HCT116 (cell line): Measurements from ENCODE around the gene KIFAP3. TPM values are rescaled to one million over a fixed set of nuclear protein-coding genes. Genes with fewer than 3 reads are reported as not detected.

ENCODE experiments used
- ATAC-seq: fragments of 200-7000 bp; cut with Tn5 transposase; 2 replicates; pipeline ENCODE4 v1.9.1; 2020; ENCODE audit warnings: mild to moderate bottlenecking, moderate library complexity
- BruUV-seq: library from RNA; stranded (reverse); fragments of 400-500 nt; replicated peaks from 2 replicates; lab custom pipeline; 2021; lab: Mats Ljungman, UMichigan
- CTCF ChIA-PET: fragments of 300-600 bp; sonication (Branson Sonifier 250); formaldehyde crosslinking; loops from one replicate; lab custom pipeline; 2021; ENCODE audit warnings: antibody characterized with exemption; lab: Charles Lee
- POLR2A ChIA-PET: fragments of 300-600, 350-600 bp; sonication (Branson Sonifier 250); formaldehyde crosslinking; loops from one replicate; lab custom pipeline; 2021; ENCODE audit warnings: antibody characterized with exemption; lab: Charles Lee
- RAD21 ChIA-PET, 2 experiments: fragments of 300-600 bp; sonication (Branson Sonifier 250); formaldehyde crosslinking; loops; one replicate each; lab custom pipeline; 2023; ENCODE audit warnings: low total read pairs in 2 of 2; ENCODE audit not compliant: uncharacterized antibody in 2 of 2, unreplicated experiment in 2 of 2, low non-redundant PET in 1 of 2; lab: Charles Lee
- DNase-seq: peaks from one replicate; pipeline ENCODE4 v3.0.0-alpha.2; 2010; ENCODE audit warnings: low read depth, low spot score
- H2AFZ ChIP-seq: fragments of 200-600 bp; shearing (Covaris generic), sonication (generic); 2 replicates; pipeline ENCODE4 v1.6.1; 2017; ENCODE audit warnings: low read depth, mixed run types, mixed read lengths, antibody characterized with exemption, low read length; ENCODE audit not compliant: poor library complexity, severe bottlenecking
- H3K27ac ChIP-seq: 2 replicates; pipeline ENCODE4 v1.5.1; 2012; ENCODE audit warnings: low read depth, low read length
- H3K27me3 ChIP-seq: fragments of 200-600 bp; sonication (generic); 2 replicates; pipeline ENCODE4 v1.6.1; 2016; ENCODE audit warnings: mixed run types, low read length, mixed read lengths; ENCODE audit not compliant: insufficient read depth
- H3K36me3 ChIP-seq, 2 experiments: fragments of 200-500 bp in 1 of 2; fragments of 200-600 bp in 1 of 2; sonication (Bioruptor generic) in 1 of 2; sonication (generic) in 1 of 2; 2 replicates each; pipeline versions ENCODE4 v1.5.1 to v1.6.1; 2014 to 2016; ENCODE audit warnings: low read length in 2 of 2, inconsistent platforms in 1 of 2, mixed read lengths in 1 of 2, mixed run types in 1 of 2; ENCODE audit not compliant: insufficient read depth in 2 of 2, control insufficient read depth in 1 of 2
- H3K4me1 ChIP-seq, 2 experiments: fragments of 200-600 bp in 1 of 2; sonication (generic) in 1 of 2; 2 replicates each; pipeline versions ENCODE4 v1.5.1 to v1.6.1; 2012 to 2017; ENCODE audit warnings: low read length in 2 of 2, inconsistent platforms in 1 of 2, mild to moderate bottlenecking in 1 of 2, mixed read lengths in 1 of 2, mixed run types in 1 of 2, moderate library complexity in 1 of 2; ENCODE audit not compliant: insufficient read depth in 2 of 2, control insufficient read depth in 1 of 2
- H3K4me2 ChIP-seq: fragments of 200-600 bp; sonication (generic); 2 replicates; pipeline ENCODE4 v1.6.1; 2017; ENCODE audit warnings: mixed run types, low read length, mixed read lengths
- H3K4me3 ChIP-seq, 2 experiments: fragments of 200-600 bp in 1 of 2; sonication (generic) in 1 of 2; replicated peaks in 1 of 2; 2 replicates each; pipeline ENCODE4 v1.5.1; 2011 to 2016; ENCODE audit warnings: low read length in 2 of 2, control low read depth in 1 of 2, low read depth in 1 of 2, mild to moderate bottlenecking in 1 of 2, mixed read lengths in 1 of 2, mixed run types in 1 of 2
- H3K79me2 ChIP-seq: fragments of 200-600 bp; sonication (generic); 2 replicates; pipeline ENCODE4 v1.6.1; 2017; ENCODE audit warnings: mild to moderate bottlenecking, mixed run types, low read length, moderate library complexity, mixed read lengths; ENCODE audit not compliant: insufficient read depth
- H3K9ac ChIP-seq: fragments of 200-600 bp; sonication (generic); 2 replicates; pipeline ENCODE4 v1.6.1; 2016; ENCODE audit warnings: low read length, mixed read lengths
- H3K9me2 ChIP-seq: fragments of 200-600 bp; sonication (generic), shearing (Covaris generic); 2 replicates; pipeline ENCODE4 v1.6.1; 2017; ENCODE audit warnings: mixed run types, mild to moderate bottlenecking, moderate library complexity; ENCODE audit not compliant: insufficient read depth
- H3K9me3 ChIP-seq, 2 experiments: fragments of 200-500 bp in 1 of 2; fragments of 200-600 bp in 1 of 2; sonication (Bioruptor generic) in 1 of 2; sonication (generic) in 1 of 2; 2 replicates each; pipeline ENCODE4 v1.6.1; 2014 to 2017; ENCODE audit warnings: low read length in 2 of 2, mixed read lengths in 2 of 2, inconsistent platforms in 1 of 2, low read depth in 1 of 2, mild to moderate bottlenecking in 1 of 2, mixed run types in 1 of 2, moderate library complexity in 1 of 2; ENCODE audit not compliant: control insufficient read depth in 1 of 2, insufficient read depth in 1 of 2
- H4K20me1 ChIP-seq: fragments of 200-600 bp; sonication (generic), shearing (Covaris generic); 2 replicates; pipeline ENCODE4 v1.6.1; 2017; ENCODE audit warnings: mixed run types, mild to moderate bottlenecking, moderate library complexity; ENCODE audit not compliant: insufficient read depth
- CEBPB ChIP-seq: IDR thresholded peaks from 2 replicates; pipeline ENCODE4 v1.6.1; 2012; ENCODE audit warnings: low read depth
- EGR1 ChIP-seq: IDR thresholded peaks from 2 replicates; pipeline ENCODE4 v1.6.1; 2012; ENCODE audit warnings: low read depth
- ELF1 ChIP-seq: IDR thresholded peaks from 2 replicates; pipeline ENCODE4 v1.6.1; 2012; ENCODE audit warnings: low read depth, borderline replicate concordance
- EZH2 ChIP-seq: fragments of 200-600 bp; sonication (generic); IDR thresholded peaks from 2 replicates; pipeline ENCODE4 v1.6.1; 2017; ENCODE audit warnings: antibody characterized with exemption, mixed run types
- EZH2phosphoT487 ChIP-seq: fragments of 200-600 bp; IDR thresholded peaks from 2 replicates; pipeline ENCODE4 v1.6.1; 2018; ENCODE audit warnings: antibody characterized with exemption, borderline replicate concordance
- FOSL1 ChIP-seq: IDR thresholded peaks from 2 replicates; pipeline ENCODE4 v1.6.1; 2012; ENCODE audit warnings: low read depth
- JUND ChIP-seq: IDR thresholded peaks from 2 replicates; pipeline ENCODE4 v1.6.1; 2012
- POLR2AphosphoS5 ChIP-seq: IDR thresholded peaks from 2 replicates; pipeline ENCODE4 v1.6.1; 2011; ENCODE audit warnings: mild to moderate bottlenecking, low read depth, low read length, moderate library complexity
- SIN3A ChIP-seq: IDR thresholded peaks from 2 replicates; pipeline ENCODE4 v1.6.1; 2012; ENCODE audit warnings: low read depth
- SRF ChIP-seq: IDR thresholded peaks from 2 replicates; pipeline ENCODE4 v1.6.1; 2012; ENCODE audit warnings: low read depth
- TCF7L2 ChIP-seq: IDR thresholded peaks from 2 replicates; pipeline ENCODE4 v1.7.0; 2011; ENCODE audit warnings: borderline replicate concordance, inconsistent platforms; ENCODE audit not compliant: insufficient read depth, insufficient read length; ENCODE audit errors: extremely low read depth
- YY1 ChIP-seq: IDR thresholded peaks from 2 replicates; pipeline ENCODE4 v1.6.1; 2011; ENCODE audit warnings: low read length, low read depth, moderate library complexity, mild to moderate bottlenecking; ENCODE audit not compliant: insufficient replicate concordance; ENCODE audit errors: extremely low read depth
- ZNF274 ChIP-seq: fragments of 200-500 bp; sonication (Bioruptor generic); IDR thresholded peaks from 2 replicates; pipeline ENCODE4 v1.6.1; 2014; ENCODE audit warnings: mild to moderate bottlenecking, low read depth, low read length, inconsistent platforms
- intact Hi-C: fragments of 100-400 bp; cut with micrococcal nuclease; formaldehyde crosslinking; loops from 2 replicates; pipeline ENCODE4 v1.10.0; 2022
- total RNA-seq: library from RNA; stranded (reverse); gene quantifications from one replicate; pipeline ENCODE4 v1.2.1, GENCODE V29; 2021; ENCODE audit not compliant: unreplicated experiment
- TF ChIP-seq, protein P1 (sequence below): IDR thresholded peaks from 2 replicates; pipeline ENCODE4 v1.6.1; 2012
- TF ChIP-seq, protein P2 (sequence below), 3 experiments: fragments of 200-600 bp in 1 of 3; sonication (generic) in 1 of 3; IDR thresholded peaks in 2 of 3; conservative IDR thresholded peaks in 1 of 3; 2 replicates each; pipeline ENCODE4 v1.5.1; 2012 to 2017; ENCODE audit warnings: low read depth in 2 of 3, low read length in 2 of 3, antibody characterized with exemption in 1 of 3, borderline replicate concordance in 1 of 3, control low read depth in 1 of 3, mild to moderate bottlenecking in 1 of 3, mixed read lengths in 1 of 3, mixed run types in 1 of 3, moderate library complexity in 1 of 3; ENCODE audit not compliant: insufficient read depth in 1 of 3
- TF ChIP-seq, protein P3 (sequence below): IDR thresholded peaks from 2 replicates; pipeline ENCODE4 v1.6.1; 2012; ENCODE audit warnings: low read depth
- TF ChIP-seq, protein P4 (sequence below): IDR thresholded peaks from 2 replicates; pipeline ENCODE4 v1.6.1; 2011; ENCODE audit warnings: mild to moderate bottlenecking, low read length, moderate library complexity; ENCODE audit not compliant: insufficient replicate concordance; ENCODE audit errors: extremely low read depth
- TF ChIP-seq, protein P5 (sequence below): IDR thresholded peaks from 2 replicates; pipeline ENCODE4 v1.6.1; 2012

KIFAP3 gene
- total RNA-seq, 1 experiment from 2014 or later = 10.8 TPM

DNA sequence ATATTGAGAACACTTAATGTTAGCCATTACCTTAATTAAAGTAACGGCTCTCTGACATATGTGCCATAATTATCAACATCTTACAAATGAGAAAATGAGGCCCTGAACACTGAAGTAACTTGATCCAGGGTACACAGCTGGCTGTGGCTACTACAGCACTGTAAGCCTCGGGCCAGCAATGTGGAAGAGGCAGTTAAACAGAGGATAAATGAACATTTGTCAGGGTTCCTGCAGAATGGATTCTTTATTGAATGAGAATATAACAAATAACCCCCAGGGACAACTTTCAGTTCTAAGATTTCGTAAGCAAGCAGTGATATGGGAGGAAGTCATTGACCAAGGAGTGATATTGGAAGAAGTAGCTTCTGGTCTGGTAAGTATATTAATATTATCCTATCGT, 110.3 kb downstream of the KIFAP3 start:
- Histone ChIP-seq H3K79me2 (no peaks in the 10 kb centered on the region), H2AFZ (no peak overlapping the region), H3K36me3 (no peaks in the 10 kb centered on the region), H3K9me3 (no peaks in the 10 kb centered on the region), H3K9me2 (no peaks in the 10 kb centered on the region), H3K9ac (no peak overlapping the region), H4K20me1 (no peaks in the 10 kb centered on the region), H3K4me3 (no peak overlapping the region), H3K4me1 (no peaks in the 10 kb centered on the region), H3K27ac (no peak overlapping the region), H3K27me3 (no peaks in the 10 kb centered on the region), H3K4me2 (no peak overlapping the region)
- ChIA-PET POLR2A (no interaction called here), CTCF (no interaction called here), RAD21 (no interaction called here)
- TF ChIP-seq YY1 = no peak
- TF ChIP-seq FOSL1 = no peak
- TF ChIP-seq, protein P1, sequence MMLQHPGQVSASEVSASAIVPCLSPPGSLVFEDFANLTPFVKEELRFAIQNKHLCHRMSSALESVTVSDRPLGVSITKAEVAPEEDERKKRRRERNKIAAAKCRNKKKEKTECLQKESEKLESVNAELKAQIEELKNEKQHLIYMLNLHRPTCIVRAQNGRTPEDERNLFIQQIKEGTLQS = no peak
- no peak for TF ChIP-seq SRF
- TF ChIP-seq, protein P2, sequence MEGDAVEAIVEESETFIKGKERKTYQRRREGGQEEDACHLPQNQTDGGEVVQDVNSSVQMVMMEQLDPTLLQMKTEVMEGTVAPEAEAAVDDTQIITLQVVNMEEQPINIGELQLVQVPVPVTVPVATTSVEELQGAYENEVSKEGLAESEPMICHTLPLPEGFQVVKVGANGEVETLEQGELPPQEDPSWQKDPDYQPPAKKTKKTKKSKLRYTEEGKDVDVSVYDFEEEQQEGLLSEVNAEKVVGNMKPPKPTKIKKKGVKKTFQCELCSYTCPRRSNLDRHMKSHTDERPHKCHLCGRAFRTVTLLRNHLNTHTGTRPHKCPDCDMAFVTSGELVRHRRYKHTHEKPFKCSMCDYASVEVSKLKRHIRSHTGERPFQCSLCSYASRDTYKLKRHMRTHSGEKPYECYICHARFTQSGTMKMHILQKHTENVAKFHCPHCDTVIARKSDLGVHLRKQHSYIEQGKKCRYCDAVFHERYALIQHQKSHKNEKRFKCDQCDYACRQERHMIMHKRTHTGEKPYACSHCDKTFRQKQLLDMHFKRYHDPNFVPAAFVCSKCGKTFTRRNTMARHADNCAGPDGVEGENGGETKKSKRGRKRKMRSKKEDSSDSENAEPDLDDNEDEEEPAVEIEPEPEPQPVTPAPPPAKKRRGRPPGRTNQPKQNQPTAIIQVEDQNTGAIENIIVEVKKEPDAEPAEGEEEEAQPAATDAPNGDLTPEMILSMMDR (IDR thresholded peaks at IDR 0.05 in 2 of 3, conservative IDR thresholded peaks at IDR 0.05 in 1 of 3; ENCODE audit: borderline replicate concordance in 1 of 3, insufficient read depth in 1 of 3, low read depth in 2 of 3, low read length in 2 of 3) = no peak
- TF ChIP-seq, protein P3, sequence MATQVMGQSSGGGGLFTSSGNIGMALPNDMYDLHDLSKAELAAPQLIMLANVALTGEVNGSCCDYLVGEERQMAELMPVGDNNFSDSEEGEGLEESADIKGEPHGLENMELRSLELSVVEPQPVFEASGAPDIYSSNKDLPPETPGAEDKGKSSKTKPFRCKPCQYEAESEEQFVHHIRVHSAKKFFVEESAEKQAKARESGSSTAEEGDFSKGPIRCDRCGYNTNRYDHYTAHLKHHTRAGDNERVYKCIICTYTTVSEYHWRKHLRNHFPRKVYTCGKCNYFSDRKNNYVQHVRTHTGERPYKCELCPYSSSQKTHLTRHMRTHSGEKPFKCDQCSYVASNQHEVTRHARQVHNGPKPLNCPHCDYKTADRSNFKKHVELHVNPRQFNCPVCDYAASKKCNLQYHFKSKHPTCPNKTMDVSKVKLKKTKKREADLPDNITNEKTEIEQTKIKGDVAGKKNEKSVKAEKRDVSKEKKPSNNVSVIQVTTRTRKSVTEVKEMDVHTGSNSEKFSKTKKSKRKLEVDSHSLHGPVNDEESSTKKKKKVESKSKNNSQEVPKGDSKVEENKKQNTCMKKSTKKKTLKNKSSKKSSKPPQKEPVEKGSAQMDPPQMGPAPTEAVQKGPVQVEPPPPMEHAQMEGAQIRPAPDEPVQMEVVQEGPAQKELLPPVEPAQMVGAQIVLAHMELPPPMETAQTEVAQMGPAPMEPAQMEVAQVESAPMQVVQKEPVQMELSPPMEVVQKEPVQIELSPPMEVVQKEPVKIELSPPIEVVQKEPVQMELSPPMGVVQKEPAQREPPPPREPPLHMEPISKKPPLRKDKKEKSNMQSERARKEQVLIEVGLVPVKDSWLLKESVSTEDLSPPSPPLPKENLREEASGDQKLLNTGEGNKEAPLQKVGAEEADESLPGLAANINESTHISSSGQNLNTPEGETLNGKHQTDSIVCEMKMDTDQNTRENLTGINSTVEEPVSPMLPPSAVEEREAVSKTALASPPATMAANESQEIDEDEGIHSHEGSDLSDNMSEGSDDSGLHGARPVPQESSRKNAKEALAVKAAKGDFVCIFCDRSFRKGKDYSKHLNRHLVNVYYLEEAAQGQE = no peak
- no peak for TF ChIP-seq EGR1
- no peak for TF ChIP-seq POLR2AphosphoS5
- no peak for TF ChIP-seq JUND
- TF ChIP-seq TCF7L2 = no peak
- TF ChIP-seq EZH2phosphoT487 = no peak
- no peak for TF ChIP-seq ZNF274
- no peak for TF ChIP-seq ELF1
- no peak for TF ChIP-seq EZH2
- no peak for TF ChIP-seq CEBPB
- TF ChIP-seq, protein P4, sequence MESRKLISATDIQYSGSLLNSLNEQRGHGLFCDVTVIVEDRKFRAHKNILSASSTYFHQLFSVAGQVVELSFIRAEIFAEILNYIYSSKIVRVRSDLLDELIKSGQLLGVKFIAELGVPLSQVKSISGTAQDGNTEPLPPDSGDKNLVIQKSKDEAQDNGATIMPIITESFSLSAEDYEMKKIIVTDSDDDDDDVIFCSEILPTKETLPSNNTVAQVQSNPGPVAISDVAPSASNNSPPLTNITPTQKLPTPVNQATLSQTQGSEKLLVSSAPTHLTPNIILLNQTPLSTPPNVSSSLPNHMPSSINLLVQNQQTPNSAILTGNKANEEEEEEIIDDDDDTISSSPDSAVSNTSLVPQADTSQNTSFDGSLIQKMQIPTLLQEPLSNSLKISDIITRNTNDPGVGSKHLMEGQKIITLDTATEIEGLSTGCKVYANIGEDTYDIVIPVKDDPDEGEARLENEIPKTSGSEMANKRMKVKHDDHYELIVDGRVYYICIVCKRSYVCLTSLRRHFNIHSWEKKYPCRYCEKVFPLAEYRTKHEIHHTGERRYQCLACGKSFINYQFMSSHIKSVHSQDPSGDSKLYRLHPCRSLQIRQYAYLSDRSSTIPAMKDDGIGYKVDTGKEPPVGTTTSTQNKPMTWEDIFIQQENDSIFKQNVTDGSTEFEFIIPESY = no peak
- no peak for TF ChIP-seq SIN3A
- TF ChIP-seq, protein P5, sequence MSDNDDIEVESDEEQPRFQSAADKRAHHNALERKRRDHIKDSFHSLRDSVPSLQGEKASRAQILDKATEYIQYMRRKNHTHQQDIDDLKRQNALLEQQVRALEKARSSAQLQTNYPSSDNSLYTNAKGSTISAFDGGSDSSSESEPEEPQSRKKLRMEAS = no peak
- ATAC-seq (no peak), DNase-seq (no peak)
- no TSS peak for BruUV-seq
- intact Hi-C loops = no loop called here
